ENCODE data around the gene TEX28.

DNA sequence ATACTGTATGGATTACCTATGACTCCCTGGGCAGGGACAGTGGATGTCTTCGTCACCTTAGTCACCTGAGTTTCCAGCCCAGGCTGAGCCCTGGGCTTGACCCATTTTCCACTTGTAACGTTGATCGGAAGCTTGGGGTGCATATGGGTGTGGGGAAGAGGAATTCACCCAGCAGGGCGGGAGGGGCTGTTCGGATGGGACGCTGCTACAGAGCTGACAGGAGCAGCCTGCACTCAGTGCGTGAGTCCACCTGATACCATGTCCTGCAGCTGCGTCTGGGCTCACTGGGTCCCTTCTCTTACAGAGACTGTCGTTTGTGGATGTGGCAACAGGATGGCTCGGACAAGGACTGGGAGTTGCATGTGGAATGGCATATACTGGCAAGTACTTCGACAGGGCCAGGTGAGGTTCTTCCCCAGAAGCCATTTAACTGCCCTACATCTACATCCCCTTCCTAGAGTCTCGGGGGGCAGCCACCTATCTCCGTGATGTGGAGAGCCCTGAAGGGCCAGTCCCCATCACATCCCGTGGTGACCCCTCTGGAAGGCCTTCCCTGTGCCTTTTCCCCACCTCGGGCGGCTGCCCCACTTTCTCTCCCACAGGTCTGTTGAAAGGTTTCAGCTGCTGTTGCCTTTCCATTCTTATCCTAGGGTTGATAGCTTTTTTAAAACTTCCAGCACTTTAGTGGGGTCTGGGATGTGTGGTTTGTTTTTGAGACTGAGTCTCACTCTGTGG, 14.3 kb upstream of the TEX28 start:
- no peak for TF ChIP-seq POLR2AphosphoS5 (IDR thresholded peaks at IDR 0.05)
- no peak for TF ChIP-seq POLR2A (IDR thresholded peaks at IDR 0.05)
- TF ChIP-seq, protein P1, sequence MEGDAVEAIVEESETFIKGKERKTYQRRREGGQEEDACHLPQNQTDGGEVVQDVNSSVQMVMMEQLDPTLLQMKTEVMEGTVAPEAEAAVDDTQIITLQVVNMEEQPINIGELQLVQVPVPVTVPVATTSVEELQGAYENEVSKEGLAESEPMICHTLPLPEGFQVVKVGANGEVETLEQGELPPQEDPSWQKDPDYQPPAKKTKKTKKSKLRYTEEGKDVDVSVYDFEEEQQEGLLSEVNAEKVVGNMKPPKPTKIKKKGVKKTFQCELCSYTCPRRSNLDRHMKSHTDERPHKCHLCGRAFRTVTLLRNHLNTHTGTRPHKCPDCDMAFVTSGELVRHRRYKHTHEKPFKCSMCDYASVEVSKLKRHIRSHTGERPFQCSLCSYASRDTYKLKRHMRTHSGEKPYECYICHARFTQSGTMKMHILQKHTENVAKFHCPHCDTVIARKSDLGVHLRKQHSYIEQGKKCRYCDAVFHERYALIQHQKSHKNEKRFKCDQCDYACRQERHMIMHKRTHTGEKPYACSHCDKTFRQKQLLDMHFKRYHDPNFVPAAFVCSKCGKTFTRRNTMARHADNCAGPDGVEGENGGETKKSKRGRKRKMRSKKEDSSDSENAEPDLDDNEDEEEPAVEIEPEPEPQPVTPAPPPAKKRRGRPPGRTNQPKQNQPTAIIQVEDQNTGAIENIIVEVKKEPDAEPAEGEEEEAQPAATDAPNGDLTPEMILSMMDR (IDR thresholded peaks at IDR 0.05): no peak
- no peak for TF ChIP-seq EP300 (IDR thresholded peaks at IDR 0.05)

Data from upper lobe of left lung (tissue), 4 donors.